Vagina (tissue), 2 donors: ENCODE results near the gene LIPE.

Experiments
- POLR2A ChIP-seq, 2 donors: fragments of 450-650 bp; IDR thresholded peaks; one replicate each; pipeline ENCODE4 v1.6.1; 2017; ENCODE audit warnings: antibody characterized with exemption in 2 of 2, mild to moderate bottlenecking in 2 of 2, moderate library complexity in 2 of 2
- POLR2AphosphoS5 ChIP-seq, 2 donors: sonication (generic); formaldehyde crosslinking; IDR thresholded peaks; one replicate each; pipeline ENCODE4 v1.9.0; 2017; ENCODE audit warnings: antibody characterized with exemption in 2 of 2, mild to moderate bottlenecking in 2 of 2, low read depth in 1 of 2; ENCODE audit not compliant: insufficient read depth in 1 of 2

GRCh38 chr19:42368360-42368759 is 58.8 kb downstream of the LIPE start:
- TF ChIP-seq POLR2A (IDR thresholded peaks at IDR 0.05) (no peak), POLR2AphosphoS5 (IDR thresholded peaks at IDR 0.05; ENCODE audit: insufficient read depth in 1 of 2, low read depth in 1 of 2) (no peak)
